ENCODE results near the gene ADAMTS10. TPM values are rescaled to one million over a fixed set of nuclear protein-coding genes. Genes with fewer than 3 reads are reported as not detected.
A peak's percentile ranks its signal among the peaks of the same experiment; 100 is the strongest.

Gene ADAMTS10
- total and polyA plus RNA-seq, 2 donors (not counting 3 experiments of a cell fraction or from before 2014, with no cell fraction given): 15.8 to 17.4 TPM

DNA sequence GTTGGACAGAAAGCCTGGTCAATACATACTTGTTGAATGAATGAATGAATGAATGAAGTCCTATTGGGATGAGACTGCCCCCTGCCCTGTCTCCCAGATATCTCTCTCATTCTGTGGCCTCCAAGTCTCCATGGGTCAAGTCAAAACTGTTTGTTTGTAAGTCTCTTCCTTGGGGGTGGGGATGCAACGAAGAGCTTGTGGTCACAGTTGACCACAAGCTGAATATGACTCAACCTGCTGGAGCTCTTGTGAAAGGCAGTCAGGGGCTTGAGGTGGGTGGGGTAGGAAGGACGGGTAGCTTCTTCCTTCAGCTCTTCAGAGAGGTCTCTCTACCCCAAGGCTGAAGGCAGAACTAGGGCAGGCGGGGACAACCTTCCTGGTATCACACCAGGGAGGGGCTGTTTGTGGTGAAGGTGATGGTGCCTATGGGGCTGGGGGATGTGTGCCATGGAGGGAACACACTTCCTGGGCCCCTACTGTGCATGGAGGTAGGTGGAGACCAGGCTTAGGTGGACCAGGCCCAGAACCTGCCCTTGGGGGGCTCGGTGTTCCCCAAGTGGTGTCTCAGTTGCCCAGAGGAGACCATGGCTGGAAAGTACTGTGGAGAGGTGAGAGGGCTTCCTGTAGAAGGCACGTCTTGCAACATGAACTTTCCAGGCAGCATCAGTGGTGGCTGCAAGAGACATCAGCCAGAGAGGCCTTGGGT, 41.3 kb downstream of the ADAMTS10 start:
- CTCF ChIA-PET: interaction anchor here (7.7 kb wide), 1 partner anchor 11 kb away, joined by 73 read pairs; the partner anchor contains the start of gene MYO1F
- Histone ChIP-seq H3K4me1 (ENCODE audit: control insufficient read depth, extremely low read depth, insufficient read depth, low read length) (no peaks in the 10 kb centered on the region), H3K9ac (replicated peaks; ENCODE audit: extremely low read depth, insufficient read depth, low read length) (no peak overlapping the region), H3K36me3 (ENCODE audit: control insufficient read depth in 2 of 2, extremely low read depth in 1 of 2, insufficient read depth in 2 of 2, low read length in 2 of 2) (no peaks in the 10 kb centered on the region), H3K27ac (ENCODE audit: insufficient read depth, low read depth, low read length) (no peak overlapping the region), H4K20me1 (replicated peaks; ENCODE audit: control insufficient read depth, extremely low read depth, insufficient read depth, low read length) (no peaks in the 10 kb centered on the region), H3K4me2 (ENCODE audit: insufficient read depth, low read length) (no peak overlapping the region), H3K79me2 (ENCODE audit: control insufficient read depth, insufficient read depth, low read length) (no peaks in the 10 kb centered on the region), H3K9me1 (replicated peaks; ENCODE audit: control insufficient read depth, extremely low read depth, insufficient read depth, low read length) (no peaks in the 10 kb centered on the region), H3K9me3 (replicated peaks; ENCODE audit: control insufficient read depth, insufficient read depth, low read length) (no peaks in the 10 kb centered on the region), H2AFZ (ENCODE audit: low read depth, low read length) (no peak overlapping the region), H3K4me3 (replicated peaks in 1 of 3; ENCODE audit: insufficient read depth in 1 of 3, low read depth in 1 of 3, low read length in 3 of 3) (no peak overlapping the region), H3K27me3 (ENCODE audit: control insufficient read depth in 2 of 2, insufficient read depth in 2 of 2, low read length in 2 of 2) (no peaks in the 10 kb centered on the region)
- no TSS peak for BruUV-seq (replicated peaks)
- POLR2A ChIA-PET: no interaction called here
- FAIRE-seq (no peak), DNase-seq (ENCODE audit: low read depth, low spot score) (no peak)
- TF ChIP-seq FOS (IDR thresholded peaks at IDR 0.05; ENCODE audit: borderline replicate concordance, insufficient read depth, low read length): peak; percentile 29
- TF ChIP-seq EZH2 (IDR thresholded peaks at IDR 0.05; ENCODE audit: borderline replicate concordance, low read depth, low read length, severe bottlenecking): no peak
- dilution Hi-C loops (cut with MboI; ENCODE audit: extremely low pct_ligation_motif_present, low sequenced_read_pairs) (no loop called here), intact Hi-C loops (cut with micrococcal nuclease) (no loop called here)

DNA sequence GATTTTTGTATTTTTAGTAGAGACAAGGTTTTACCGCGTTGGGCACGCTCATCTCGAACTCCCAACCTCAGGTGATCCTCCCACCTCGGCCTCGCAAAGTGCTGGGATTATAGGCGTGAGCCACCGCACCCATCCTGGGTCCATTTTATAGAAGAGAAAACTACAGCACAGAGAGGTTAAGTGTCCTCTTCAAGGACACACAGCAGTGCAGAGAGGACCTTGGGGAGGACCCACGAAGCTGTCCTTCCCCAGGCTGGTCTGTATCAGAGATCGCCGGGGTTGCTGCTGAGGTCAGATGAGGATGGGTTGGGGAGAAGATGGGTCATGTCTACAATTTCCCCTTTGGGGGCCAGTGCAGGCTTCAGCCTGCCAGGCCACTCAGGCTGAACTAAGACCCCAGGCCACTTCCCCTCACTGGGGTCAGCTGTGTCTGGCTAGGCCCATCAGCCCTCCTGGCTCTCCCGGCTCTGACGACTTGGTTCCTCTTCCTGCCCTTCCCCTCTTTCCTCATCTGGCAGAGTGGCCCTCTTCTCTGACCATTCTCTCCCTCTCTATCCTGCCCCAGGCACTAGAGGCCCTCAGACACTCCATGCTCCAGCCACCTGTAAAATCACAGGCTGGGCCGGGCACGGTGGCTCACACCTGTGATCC, 42.9 kb downstream of the ADAMTS10 start:
- no peak for DNase-seq (ENCODE audit: low read depth, low spot score)
- Histone ChIP-seq H3K4me1 (ENCODE audit: control insufficient read depth, extremely low read depth, insufficient read depth, low read length) (no peaks in the 10 kb centered on the region), H3K4me2 (ENCODE audit: insufficient read depth, low read length) (no peak overlapping the region), H3K9ac (replicated peaks; ENCODE audit: extremely low read depth, insufficient read depth, low read length) (no peak overlapping the region), H4K20me1 (replicated peaks; ENCODE audit: control insufficient read depth, extremely low read depth, insufficient read depth, low read length) (no peaks in the 10 kb centered on the region), H3K36me3 (ENCODE audit: control insufficient read depth in 2 of 2, extremely low read depth in 1 of 2, insufficient read depth in 2 of 2, low read length in 2 of 2) (no peaks in the 10 kb centered on the region), H3K9me1 (replicated peaks; ENCODE audit: control insufficient read depth, extremely low read depth, insufficient read depth, low read length) (no peaks in the 10 kb centered on the region), H3K27ac (ENCODE audit: insufficient read depth, low read depth, low read length) (no peak overlapping the region), H3K27me3 (ENCODE audit: control insufficient read depth in 2 of 2, insufficient read depth in 2 of 2, low read length in 2 of 2) (no peaks in the 10 kb centered on the region), H2AFZ (ENCODE audit: low read depth, low read length) (no peak overlapping the region), H3K4me3 (replicated peaks in 1 of 3; ENCODE audit: insufficient read depth in 1 of 3, low read depth in 1 of 3, low read length in 3 of 3) (no peak overlapping the region), H3K79me2 (ENCODE audit: control insufficient read depth, insufficient read depth, low read length) (no peaks in the 10 kb centered on the region), H3K9me3 (replicated peaks; ENCODE audit: control insufficient read depth, insufficient read depth, low read length) (no peaks in the 10 kb centered on the region)
- intact Hi-C loops (cut with micrococcal nuclease) (no loop called here), dilution Hi-C loops (cut with MboI; ENCODE audit: extremely low pct_ligation_motif_present, low sequenced_read_pairs) (no loop called here)
- POLR2A ChIA-PET: no interaction called here
- FAIRE-seq: no peak
- CTCF ChIA-PET: interaction anchor here (7.7 kb wide), 1 partner anchor 12 kb away, joined by 73 read pairs; the partner anchor contains the start of gene MYO1F
- TF ChIP-seq GATA2 (IDR thresholded peaks at IDR 0.05; ENCODE audit: insufficient read depth, insufficient read length, low read depth, low read length) (no peak), POLR2A (IDR thresholded peaks at IDR 0.05; ENCODE audit: low read depth, low read length) (no peak), EZH2 (IDR thresholded peaks at IDR 0.05; ENCODE audit: borderline replicate concordance, low read depth, low read length, severe bottlenecking) (no peak), FOS (IDR thresholded peaks at IDR 0.05; ENCODE audit: borderline replicate concordance, insufficient read depth, low read length) (no peak), MYC (IDR thresholded peaks at IDR 0.05; ENCODE audit: low read depth, low read length) (no peak), POLR2AphosphoS5 (IDR thresholded peaks at IDR 0.05; ENCODE audit: insufficient read depth, low read depth, low read length) (no peak)
- TF ChIP-seq, protein P1, sequence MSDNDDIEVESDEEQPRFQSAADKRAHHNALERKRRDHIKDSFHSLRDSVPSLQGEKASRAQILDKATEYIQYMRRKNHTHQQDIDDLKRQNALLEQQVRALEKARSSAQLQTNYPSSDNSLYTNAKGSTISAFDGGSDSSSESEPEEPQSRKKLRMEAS (IDR thresholded peaks at IDR 0.05; ENCODE audit: insufficient read depth, insufficient read length): no peak
- BruUV-seq (replicated peaks): no TSS peak

Data from endothelial cell of umbilical vein (primary cell).